T-helper 2 cell treated with Interferon-gamma antibody and Interleukin-4, amounts not matched to agents 100 ng/mL and 5 ng/mL, for 36 hours (primary cell): Measurements from ENCODE around the gene BRSK2. TPM values are rescaled to one million over a fixed set of nuclear protein-coding genes. Genes with fewer than 3 reads are reported as not detected.

Experiments used
- intact Hi-C: fragments of 100-400 bp; cut with micrococcal nuclease; formaldehyde crosslinking; loops from one replicate; pipeline ENCODE4 v1.15.1; 2023
- total RNA-seq: library from RNA; stranded (reverse); gene quantifications from 2 replicates; pipeline ENCODE4 v1.2.3, GENCODE V29; 2022

BRSK2 gene
- total RNA-seq, 1 donor from 2014 or later, result not detected

GRCh38 chr11:1375955-1376258, 13.8 kb upstream of the BRSK2 start:
- intact Hi-C loops, result no loop called here

- intact Hi-C loops, result no loop called here
Observed at GRCh38 chr11:1377231-1377780, 12.4 kb upstream of the BRSK2 start.

DNA sequence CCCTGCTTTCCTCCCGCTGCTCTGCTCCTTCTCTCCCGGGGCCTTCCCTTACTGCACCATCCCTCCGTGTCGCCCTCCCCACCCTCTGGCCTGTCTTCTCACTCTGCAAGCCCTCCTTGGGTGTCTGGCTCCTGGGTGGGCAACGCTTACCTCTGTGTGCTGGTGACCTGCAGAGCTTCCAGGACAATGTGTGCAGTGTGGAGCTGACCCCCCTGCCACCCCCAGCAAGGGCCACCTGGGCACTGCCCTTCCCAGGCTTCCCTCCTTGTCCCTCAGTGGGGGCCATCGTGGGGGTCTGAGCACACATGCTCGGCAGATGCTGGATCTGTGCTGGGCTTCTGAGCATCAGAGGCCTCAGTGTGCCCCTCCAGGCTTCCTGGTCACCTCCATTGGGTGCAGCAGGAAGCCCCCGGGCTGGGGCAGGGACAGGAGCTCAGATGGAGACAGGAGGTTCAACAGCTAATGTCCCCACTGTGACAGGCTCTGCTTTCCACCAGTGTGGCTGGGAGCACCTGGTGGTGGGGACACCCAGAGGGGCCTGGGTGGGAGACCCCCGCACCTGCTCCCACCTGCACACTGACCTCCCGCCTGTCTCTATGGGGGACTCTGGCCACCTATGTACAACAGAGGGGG, 7.8 kb upstream of the BRSK2 start:
- intact Hi-C loops, result loop anchor here (2.0 to 5.0 kb wide), 2 partner anchors 45 to 190 kb away; partner anchors contain the start of gene DUSP8

GRCh38 chr11:1382429-1382828, 7.3 kb upstream of the BRSK2 start:
- intact Hi-C loops, result loop anchor here (2.0 to 5.0 kb wide), 2 partner anchors 46 to 190 kb away; partner anchors contain the start of gene DUSP8

DNA sequence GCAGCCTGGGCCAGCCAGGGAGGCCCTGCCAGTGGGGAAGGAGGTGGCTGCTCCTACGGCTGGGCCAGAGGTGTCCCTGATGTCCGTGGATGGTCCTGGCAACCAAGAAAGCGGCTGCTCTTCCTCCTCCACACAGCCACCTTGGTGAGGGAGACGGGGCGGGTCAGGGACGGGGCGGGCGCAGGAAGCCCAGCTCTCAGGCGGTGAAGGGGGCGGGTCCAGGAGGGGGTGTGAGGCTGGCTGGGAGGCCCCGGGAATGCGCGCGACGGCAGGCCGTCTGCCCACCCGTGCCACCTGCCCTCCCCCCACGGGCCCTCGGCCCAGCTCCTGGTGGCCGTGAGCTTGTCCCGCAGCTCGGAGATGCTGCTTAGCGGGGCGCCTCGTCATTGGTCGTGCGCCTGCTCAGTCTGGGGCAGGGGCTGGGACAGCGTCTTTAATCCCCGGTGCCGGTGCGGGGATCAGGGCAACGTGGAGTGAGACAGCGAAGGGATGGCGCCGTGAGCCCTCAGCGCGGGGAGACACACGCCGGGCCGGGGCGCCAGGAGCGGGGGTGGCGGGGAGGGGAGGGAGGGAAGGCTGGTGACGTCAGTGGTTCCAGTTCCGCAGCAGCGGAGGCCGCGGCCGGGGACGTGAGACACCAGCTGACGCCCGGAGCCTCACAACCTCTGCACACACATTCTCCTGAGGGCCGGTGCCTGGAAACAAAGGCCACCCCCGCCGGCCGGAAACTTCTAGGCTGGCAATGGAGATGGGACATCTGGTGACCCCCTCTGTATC, 6.7 kb upstream of the BRSK2 start:
- intact Hi-C loops, result loop anchor here (1.0 to 5.0 kb wide), 3 partner anchors 46 to 189 kb away; partner anchors contain the start of genes DUSP8 and TOLLIP

DNA sequence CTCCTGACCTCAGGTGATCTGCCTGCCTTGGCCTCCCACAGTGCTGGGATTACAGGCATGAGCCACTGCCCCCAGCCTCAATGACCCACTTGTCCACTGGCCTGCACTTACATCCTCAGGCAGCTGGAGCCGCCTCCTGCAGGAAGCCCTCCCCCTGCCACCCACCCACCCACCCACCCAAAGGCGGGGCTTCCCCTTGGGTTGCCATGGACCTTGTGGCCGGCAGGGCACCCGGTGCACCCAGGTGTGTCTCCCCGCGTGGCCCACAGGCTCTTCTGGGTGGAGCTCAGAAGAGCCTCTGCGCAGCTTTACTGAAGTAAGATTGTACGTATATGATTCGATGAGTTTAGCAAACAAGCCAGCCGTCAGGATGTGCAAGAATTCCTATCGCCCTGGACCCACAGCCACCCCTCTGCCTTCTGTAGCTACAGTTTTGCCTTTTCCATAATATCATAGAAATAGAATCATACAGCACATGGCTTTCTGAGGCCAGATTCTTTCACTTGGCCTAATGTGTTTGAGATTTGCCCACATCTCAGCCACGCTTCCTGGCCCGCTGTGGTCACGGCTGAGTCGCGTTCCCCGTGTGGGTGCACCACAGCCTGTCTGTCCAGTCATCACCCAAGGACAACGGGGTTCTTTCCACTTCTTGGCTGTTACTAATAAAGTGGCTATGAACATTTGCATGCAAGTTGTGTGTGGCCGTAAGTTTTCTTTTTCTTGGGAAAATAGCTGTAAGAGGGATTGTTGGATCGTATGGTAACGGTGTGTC, 5.3 kb upstream of the BRSK2 start:
- intact Hi-C loops, result loop anchor here (5.0 kb wide), 1 partner anchor 188 kb away; the partner anchor contains the start of gene DUSP8

GRCh38 chr11:1387521-1387920, 2.2 kb upstream of the BRSK2 start:
- intact Hi-C loops, result no loop called here

- intact Hi-C loops, result no loop called here
Observed at GRCh38 chr11:1387961-1388762, 1.6 kb upstream of the BRSK2 start.

DNA sequence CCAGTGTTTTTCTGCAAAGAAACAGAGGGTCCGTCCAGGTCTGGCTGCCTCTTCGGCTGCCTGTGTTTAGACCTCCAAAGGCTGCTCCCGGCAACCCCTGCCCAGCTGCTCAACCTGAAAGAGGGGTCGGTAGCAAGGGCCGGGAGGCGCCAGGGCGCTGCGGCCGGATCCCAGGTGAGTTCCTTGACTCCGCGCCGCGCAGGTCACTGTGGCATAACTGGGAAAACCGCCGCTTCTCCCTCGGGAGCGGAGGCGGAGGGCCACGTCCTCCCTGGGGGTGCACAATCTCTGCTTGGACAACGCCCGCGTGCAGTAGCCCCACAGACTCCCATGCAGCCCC, 1.0 kb upstream of the BRSK2 start:
- intact Hi-C loops, result no loop called here

DNA sequence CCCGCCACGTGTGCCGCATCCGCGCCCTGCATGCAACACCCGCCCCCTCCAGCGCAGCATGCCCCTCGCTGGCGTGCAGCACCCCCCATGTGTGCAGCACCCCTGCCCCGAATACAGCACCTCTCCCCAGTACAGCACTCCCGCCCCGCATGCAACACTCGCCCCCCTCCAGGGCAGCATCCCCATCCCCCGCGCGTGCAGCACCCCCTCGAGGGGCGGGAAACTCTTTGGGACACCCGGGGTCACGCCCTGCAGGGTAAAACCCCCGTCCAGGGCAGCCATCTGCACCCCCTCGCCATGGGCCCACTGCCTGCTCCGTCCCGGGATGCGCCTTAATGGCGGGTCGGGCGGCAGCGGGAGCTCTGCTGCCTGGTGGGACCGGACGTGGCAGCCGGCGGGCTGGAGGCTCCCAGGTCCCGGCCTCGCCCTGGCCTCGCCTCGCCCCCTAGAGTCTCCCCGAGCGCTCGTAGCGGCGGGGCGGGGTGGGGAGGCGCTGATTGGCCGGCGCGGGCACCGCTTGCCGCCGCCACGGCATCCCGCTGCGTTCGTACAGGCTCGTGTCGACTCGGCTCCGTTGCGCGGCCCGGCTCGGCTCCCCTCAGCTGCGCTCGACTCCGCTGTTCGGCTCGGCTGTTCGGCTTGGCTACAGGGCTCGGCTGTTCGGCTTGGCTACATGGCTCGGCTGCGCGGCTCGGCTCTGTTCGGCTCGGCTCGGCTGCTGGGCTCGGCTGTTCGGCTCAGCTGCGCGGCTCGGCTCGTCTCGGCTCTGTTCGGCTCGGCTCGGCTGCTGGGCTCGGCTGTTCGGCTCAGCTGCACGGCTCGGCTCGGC, 417 bp upstream of the BRSK2 start:
- intact Hi-C loops, result no loop called here

- intact Hi-C loops, result no loop called here
Observed at GRCh38 chr11:1390569-1391164, 933 bp downstream of the BRSK2 start.

DNA sequence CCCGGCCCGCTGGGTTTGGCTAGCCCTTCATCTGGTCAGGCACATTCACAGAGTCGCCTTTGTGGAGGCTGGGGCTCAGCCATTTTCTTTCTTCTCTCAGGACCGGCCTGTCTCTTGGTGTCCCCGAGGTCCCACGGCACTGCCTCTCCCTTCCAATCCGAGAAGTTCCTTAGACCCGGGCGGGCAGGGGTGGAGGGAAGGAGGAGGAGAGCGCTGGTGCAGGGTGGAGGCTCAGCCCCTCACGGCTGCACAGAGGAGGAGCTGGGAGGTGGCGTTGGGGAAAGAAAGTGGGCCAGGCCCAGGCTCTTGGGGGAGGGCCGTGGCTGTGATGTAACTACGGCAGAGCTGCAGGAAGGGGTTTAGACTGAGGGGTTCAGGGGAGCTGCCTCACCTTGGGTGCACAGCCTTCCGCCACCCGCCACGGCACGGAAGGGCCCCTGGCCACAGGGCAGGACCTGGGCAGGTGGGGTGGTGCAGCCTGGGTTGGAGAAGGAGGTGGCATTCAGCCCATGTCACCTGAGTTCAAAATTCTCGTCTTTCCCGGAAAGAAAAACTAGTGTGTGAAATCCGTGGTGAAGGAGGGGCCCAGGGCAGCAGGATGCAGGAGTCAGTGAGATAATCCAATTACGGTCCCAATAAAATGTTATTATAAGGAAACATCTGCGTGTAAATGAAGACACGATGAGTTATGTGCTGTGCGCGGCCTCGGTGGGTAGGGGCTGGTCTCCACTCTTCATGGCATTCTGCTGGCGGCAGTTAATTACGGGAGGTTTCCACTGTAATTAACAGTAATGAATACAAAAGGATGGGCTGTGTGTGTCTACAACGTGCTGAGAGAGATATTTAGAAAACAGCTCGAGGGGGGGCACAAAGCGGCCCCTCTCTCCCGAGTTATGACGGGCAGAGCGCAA, 1.7 kb downstream of the BRSK2 start:
- intact Hi-C loops, result no loop called here

DNA sequence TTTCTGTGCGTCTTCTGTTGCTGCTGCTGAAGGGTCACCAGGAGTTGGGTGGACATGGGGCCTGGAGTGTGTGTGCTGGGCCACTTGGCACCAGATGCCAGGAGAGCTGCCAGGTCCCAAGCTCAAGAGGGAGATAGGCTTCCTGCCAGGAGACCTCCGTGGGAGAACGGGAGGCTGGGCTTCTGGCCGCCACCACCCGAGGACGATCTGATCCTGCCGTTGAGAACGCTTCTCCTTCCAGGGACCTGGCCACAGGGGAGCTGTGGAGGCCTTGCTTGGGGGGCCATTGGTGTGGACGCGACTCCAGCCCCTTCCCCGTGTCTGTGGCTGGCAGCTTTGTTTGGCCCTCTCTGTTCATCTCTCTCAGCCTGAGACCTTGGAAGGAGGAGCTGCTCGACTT, 2.4 kb downstream of the BRSK2 start:
- intact Hi-C loops, result no loop called here

GRCh38 chr11:1392561-1392960, 2.8 kb downstream of the BRSK2 start:
- intact Hi-C loops, result no loop called here

DNA sequence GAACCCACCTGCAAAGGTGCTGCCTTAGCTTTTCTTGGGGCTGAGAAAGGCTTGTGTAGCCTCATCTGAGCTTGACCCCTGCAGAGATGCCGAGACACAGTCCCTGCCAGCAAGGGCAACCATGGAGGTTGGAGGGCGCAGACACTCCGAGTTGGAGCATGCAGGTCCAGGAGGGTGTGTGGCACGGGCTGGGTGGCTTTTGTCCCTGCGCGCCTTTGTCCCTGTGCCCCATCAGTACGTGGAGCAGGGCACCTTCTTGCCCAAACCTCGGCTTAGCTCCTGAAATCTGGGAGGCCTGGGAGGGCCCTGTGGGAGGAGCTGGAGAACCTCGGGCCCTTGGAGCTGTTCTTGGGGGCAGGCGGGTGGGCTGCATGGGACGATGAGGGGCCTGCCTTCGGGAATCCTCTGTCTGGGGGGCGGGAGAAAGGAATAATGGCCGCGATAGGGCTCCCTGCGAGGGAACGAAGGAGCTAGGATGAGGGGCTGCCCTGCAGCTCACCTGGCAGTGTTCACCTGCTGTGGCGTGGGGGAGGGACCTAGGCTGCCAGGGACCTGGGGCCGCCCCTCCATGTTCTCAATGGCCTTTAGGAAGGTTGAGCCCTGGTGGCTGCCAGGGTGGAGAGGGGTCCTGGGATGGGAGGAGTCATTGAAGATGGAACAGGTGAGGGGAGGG, 3.4 kb downstream of the BRSK2 start:
- intact Hi-C loops, result no loop called here

GRCh38 chr11:1394936-1395772, 5.4 kb downstream of the BRSK2 start:
- intact Hi-C loops, result no loop called here

GRCh38 chr11:1395773-1396374, 6.1 kb downstream of the BRSK2 start:
- intact Hi-C loops, result no loop called here
